Measurements from ENCODE around the gene ANKH.

GRCh38 chr5:14729448-14730385, 141.9 kb downstream of the ANKH start:
- no peak for TF ChIP-seq EZH2 (IDR thresholded peaks at IDR 0.05; ENCODE audit: low read length)
- TF ChIP-seq, protein P1, sequence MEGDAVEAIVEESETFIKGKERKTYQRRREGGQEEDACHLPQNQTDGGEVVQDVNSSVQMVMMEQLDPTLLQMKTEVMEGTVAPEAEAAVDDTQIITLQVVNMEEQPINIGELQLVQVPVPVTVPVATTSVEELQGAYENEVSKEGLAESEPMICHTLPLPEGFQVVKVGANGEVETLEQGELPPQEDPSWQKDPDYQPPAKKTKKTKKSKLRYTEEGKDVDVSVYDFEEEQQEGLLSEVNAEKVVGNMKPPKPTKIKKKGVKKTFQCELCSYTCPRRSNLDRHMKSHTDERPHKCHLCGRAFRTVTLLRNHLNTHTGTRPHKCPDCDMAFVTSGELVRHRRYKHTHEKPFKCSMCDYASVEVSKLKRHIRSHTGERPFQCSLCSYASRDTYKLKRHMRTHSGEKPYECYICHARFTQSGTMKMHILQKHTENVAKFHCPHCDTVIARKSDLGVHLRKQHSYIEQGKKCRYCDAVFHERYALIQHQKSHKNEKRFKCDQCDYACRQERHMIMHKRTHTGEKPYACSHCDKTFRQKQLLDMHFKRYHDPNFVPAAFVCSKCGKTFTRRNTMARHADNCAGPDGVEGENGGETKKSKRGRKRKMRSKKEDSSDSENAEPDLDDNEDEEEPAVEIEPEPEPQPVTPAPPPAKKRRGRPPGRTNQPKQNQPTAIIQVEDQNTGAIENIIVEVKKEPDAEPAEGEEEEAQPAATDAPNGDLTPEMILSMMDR (optimal IDR thresholded peaks at IDR 0.05 in 1 of 3, IDR thresholded peaks at IDR 0.05 in 1 of 3, conservative IDR thresholded peaks at IDR 0.05 in 1 of 3; ENCODE audit: extremely low read depth in 1 of 3, insufficient read depth in 2 of 3, low read length in 3 of 3): no peak
